AG20443 (cell line): ENCODE results near the gene ACACB.
"Not testable (repeated sequence)": the region's sequence is repeated elsewhere in the genome, so short reads cannot be mapped to it uniquely, and the experiment has no call there.

Source experiments
- DNase-seq: peaks from one replicate; pipeline ENCODE4 v3.0.0; 2012; ENCODE audit warnings: low spot score, mixed read lengths

The ACACB gene

DNA sequence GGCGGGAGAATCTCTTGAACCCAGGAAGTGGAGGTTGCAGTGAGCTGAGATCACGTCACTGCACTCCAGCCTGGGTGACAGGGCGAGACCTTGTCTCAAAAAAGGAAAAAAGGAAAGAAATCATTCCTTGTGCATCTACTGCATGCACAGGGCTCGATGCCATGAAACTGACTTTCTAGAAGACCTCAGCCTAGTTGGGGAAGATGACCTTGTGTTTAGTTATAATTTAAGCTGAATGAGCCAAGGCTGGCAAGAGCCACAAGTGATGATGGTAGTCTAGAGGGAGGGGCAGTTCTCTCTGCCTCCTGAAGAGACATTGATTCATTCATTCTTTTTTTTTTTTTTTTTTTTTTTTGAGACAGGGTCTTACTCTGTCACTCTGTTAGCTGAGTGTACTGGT is 24.2 kb downstream of the ACACB start:
- DNase-seq: no peak

DNA sequence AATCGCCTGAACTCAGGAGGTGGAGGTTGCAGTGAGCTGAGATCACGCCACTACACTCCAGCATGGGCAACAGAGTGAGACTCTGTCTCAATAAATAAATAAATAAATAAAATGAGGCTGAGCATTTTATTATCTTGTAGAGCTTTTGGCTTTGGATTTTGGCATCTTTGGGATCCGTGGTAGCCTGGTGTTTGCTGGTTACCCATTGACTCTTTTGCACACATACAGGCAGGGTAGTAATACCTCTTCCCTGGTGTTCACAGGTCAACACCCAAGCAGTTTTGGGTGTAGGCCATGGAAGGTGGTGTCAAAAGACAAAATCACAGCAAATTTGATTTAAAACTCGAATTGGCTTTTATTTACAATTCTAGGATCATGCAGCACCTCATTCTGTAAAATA is 27.8 kb downstream of the ACACB start:
- DNase-seq: no peak

DNA sequence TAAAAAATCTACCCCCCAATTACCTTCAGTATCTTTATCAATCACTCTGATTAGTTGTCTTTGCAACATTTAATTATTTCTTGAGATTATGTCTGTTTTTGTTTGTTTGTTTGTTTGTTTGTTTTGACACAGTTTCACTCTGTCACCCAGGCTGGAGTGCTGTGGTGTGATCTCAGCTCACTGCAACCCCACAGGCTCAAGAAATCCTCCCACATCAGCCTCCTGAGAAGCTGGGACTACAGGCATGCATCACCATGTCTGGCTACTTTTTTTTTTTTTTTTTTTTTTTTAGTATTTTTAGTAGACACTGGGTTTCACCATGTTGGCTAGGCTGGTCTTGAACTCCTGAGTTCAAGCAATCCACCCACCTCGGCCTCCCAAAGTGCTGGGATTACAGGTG is 30.7 kb downstream of the ACACB start:
- not testable (repeated sequence) for DNase-seq

GRCh38 chr12:109147954-109148353 is 31.6 kb downstream of the ACACB start:
- DNase-seq: peak; percentile 69

GRCh38 chr12:109150124-109150640 is 33.8 kb downstream of the ACACB start:
- no peak for DNase-seq

- no peak for DNase-seq
Observed at GRCh38 chr12:109151457-109151856, 35.1 kb downstream of the ACACB start.

- DNase-seq: no peak
Observed at GRCh38 chr12:109153821-109154441, 37.5 kb downstream of the ACACB start.

DNA sequence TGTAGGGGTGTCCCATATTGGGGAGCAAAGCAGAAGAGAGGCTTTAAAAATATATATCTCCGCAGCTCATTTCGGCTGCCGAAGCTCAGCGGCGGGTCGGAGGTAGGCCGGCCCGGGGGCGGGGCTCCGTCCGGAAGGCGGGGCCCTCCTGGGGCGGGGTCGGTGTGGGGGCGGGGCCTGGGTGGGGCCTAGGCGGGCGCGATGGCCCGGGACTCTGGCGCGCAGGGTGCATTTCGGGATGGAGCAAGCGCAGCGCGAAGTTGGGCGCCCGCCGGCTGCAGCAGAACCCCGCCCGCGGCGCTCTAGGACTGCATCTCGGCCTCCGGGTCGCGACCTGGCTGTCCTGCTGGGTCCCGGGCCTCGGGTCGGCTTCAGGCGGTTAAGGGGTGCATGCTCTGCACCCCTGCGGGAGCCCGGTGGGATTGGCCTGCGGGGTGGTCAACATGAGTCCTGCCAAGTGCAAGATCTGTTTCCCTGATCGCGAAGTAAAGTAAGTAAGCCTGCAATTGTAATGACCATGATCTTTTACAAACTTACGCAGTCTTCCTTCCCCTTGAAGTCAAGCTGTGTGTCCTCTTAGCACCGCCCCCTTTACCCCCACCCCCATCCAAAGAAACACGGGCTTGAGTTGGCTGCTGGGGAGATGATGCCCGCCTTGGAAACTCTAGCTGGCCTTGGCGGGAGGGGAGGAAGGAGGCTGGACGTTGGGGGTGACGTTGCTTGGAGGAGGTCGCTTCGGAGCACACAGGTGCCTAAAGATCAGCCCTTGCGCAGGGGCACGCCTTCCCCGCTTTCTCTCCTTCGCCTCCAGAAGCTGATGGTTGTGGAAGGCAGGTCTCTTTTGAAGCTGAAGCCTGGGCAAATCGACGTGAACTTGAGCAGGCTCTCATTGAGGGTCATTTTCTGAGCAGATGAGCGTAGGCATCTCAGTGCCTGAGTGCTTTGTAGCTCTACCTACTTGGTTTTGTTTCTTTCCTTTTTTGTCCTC is 38.4 kb downstream of the ACACB start:
- DNase-seq: peak; percentile 99

DNA sequence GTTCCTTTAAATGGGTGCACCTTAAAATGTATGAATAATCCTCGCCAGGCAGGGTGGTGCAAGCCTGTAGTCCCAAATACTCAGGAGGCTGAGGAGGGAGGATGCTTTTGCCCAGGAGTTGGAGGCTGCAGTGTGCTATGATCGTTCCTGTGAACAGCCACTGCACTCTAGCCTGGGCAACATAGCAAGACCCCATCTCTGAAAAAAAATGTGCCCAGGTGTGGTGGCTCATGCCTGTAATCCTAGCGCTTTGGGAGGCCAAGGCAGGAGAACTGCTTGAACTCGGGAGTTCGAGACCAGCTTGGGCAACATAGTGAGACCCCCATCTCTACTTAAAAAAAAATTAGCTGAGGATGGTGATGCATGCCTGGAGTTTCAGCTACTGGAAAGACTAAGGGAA is 39.6 kb downstream of the ACACB start:
- no peak for DNase-seq

GRCh38 chr12:109156586-109156985 is 40.2 kb downstream of the ACACB start:
- DNase-seq: no peak

- DNase-seq: peak; percentile 33
Observed at GRCh38 chr12:109157986-109158385, 41.6 kb downstream of the ACACB start.

- DNase-seq: no peak
Observed at GRCh38 chr12:109160433-109160832, 44.0 kb downstream of the ACACB start.

- DNase-seq: no peak
Observed at GRCh38 chr12:109160873-109161272, 44.5 kb downstream of the ACACB start.

GRCh38 chr12:109162551-109162950 is 46.2 kb downstream of the ACACB start:
- no peak for DNase-seq

DNA sequence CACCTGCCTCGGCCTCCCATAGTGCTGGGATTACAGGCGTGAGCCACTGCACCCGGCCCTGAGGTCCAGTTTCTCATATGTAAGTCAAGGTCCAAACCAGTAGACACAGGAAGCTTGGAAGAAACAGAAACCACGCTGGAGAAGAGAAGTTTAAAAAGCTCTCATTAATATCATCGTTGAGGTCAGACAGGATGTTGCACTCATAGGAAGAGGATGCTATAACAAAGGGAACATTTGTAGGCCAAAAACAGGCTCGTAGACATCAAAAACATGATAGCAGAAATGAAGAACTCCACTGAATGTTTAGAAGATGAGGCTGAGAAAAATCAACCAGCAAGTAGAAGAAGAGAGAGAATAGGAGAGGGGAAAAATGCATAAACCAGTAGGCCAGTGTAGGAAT is 46.8 kb downstream of the ACACB start:
- no peak for DNase-seq

DNA sequence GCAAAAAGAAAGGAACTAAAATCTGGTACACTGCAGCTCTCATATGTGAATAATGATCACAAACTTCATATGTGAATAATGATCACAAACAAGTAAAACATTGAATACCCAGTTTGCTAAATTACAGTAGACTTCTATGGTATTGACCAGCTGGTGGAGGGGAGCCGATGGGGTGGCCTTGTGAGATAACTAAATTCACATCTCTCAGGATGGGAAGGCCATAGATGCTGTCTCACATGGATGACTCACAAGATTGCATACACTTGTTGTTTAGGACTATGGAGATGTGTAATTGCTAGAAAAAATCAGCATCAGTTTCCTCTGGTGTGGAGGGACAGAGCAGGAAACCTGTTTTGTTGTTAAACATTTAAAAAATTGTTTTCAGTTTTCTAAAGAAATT is 49.2 kb downstream of the ACACB start:
- DNase-seq: no peak

- no peak for DNase-seq
Observed at GRCh38 chr12:109166371-109166770, 50.0 kb downstream of the ACACB start.

DNA sequence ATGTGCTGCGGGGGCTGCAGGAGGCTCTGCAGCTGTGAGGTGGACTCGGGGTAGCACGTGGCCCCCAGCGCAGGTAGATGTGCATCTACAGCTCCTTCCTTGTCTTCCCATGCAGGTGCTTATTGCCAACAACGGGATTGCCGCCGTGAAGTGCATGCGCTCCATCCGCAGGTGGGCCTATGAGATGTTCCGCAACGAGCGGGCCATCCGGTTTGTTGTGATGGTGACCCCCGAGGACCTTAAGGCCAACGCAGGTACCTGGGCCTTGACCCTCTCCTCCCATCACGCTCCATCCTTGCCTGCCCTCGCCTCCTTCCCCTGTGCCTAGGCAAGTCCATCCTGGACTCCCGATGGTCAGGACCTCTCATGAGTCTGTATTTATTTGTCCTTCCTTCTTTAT is 51.4 kb downstream of the ACACB start:
- DNase-seq: no peak

DNA sequence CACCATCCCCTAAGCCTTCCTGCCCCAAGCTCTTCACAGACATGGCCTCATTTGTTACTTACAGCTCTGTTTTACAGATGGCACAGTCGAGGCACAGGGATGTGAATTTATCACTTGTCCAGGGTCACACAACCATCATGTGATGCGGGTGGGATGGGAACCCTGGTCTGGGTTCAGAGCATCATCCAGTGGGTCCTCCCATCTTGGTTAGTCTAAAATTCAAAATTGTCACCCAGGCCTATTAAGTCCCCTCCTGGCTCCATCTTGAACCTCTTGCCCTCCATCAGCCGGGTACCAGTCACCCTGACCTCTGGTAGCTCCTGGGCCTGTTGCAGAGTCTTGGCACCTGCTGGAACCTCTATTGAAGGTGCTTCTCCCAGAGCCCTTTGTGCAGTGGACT is 52.9 kb downstream of the ACACB start:
- DNase-seq: no peak

- DNase-seq: no peak
Observed at GRCh38 chr12:109169686-109170085, 53.3 kb downstream of the ACACB start.

GRCh38 chr12:109170324-109170723 is 53.9 kb downstream of the ACACB start:
- no peak for DNase-seq

GRCh38 chr12:109172787-109173186 is 56.4 kb downstream of the ACACB start:
- not testable (repeated sequence) for DNase-seq
